HepG2 (cell line): ENCODE data around the gene CYYR1.

ENCODE experiments used
- FLYWCH1 ChIP-seq: sonication (generic); formaldehyde crosslinking; IDR thresholded peaks from 2 replicates; pipeline ENCODE4 v1.8.1; 2023; ENCODE audit warnings: mild to moderate bottlenecking, missing genetic modification reagents
- POLR2A ChIP-seq, 2 experiments: IDR thresholded peaks; 2 replicates each; pipeline ENCODE4 v1.6.1; 2011; ENCODE audit warnings: low read depth in 2 of 2, low read length in 2 of 2, mild to moderate bottlenecking in 1 of 2, moderate library complexity in 1 of 2; ENCODE audit not compliant: insufficient read depth in 1 of 2
- TAF1 ChIP-seq: sonication (generic); formaldehyde crosslinking; IDR thresholded peaks from 2 replicates; pipeline ENCODE4 v1.4.0; 2020; ENCODE audit warnings: missing genetic modification reagents
- TCF7 ChIP-seq: sonication (generic); IDR thresholded peaks from 2 replicates; pipeline ENCODE4 v1.6.1; 2016; ENCODE audit warnings: antibody characterized with exemption, low read depth
- ZNF30 ChIP-seq: sonication (generic); formaldehyde crosslinking; IDR thresholded peaks from 2 replicates; pipeline ENCODE4 v1.5.0; 2020; ENCODE audit warnings: mild to moderate bottlenecking, missing genetic modification reagents
- ZNF382 ChIP-seq: sonication (generic); formaldehyde crosslinking; IDR thresholded peaks from 2 replicates; pipeline ENCODE4 v1.5.0; 2020; ENCODE audit warnings: missing genetic modification reagents, mild to moderate bottlenecking, borderline replicate concordance
- ZNF713 ChIP-seq: sonication (generic); formaldehyde crosslinking; IDR thresholded peaks from 2 replicates; pipeline ENCODE4 v1.4.0; 2020; ENCODE audit warnings: mild to moderate bottlenecking, missing genetic modification reagents

- TF ChIP-seq TCF7: no peak
- no peak for TF ChIP-seq POLR2A (IDR thresholded peaks at IDR 0.05; ENCODE audit: insufficient read depth in 1 of 2, low read depth in 2 of 2, low read length in 2 of 2)
- no peak for TF ChIP-seq ZNF382 (CRISPR knock-in tag)
- TF ChIP-seq FLYWCH1: no peak
- TF ChIP-seq ZNF30: no peak
- no peak for TF ChIP-seq TAF1 (CRISPR knock-in tag)
- TF ChIP-seq ZNF713: no peak
These were observed 150.9 kb downstream of the CYYR1 start for GRCh38 chr21:26422138-26422537.
